Testis (tissue), 3 donors: ENCODE results near the gene DDX1. TPM values are rescaled to one million over a fixed set of nuclear protein-coding genes. Genes with fewer than 3 reads are reported as not detected.

Experiments
- DNase-seq: peaks from one replicate; pipeline ENCODE4 v3.0.0-alpha.2; 2019
- H3K27ac ChIP-seq, 2 donors: fragments of 200-600 bp; sonication (generic); one replicate each; pipeline ENCODE4 v1.5.1; 2019
- H3K27me3 ChIP-seq: fragments of 200-600 bp; sonication (generic); one replicate; pipeline ENCODE4 v1.5.1; 2019
- H3K36me3 ChIP-seq: fragments of 200-600 bp; sonication (generic); one replicate; pipeline ENCODE4 v1.5.1; 2017; ENCODE audit warnings: low read depth; ENCODE audit errors: missing control alignments
- H3K4me1 ChIP-seq: fragments of 200-600 bp; sonication (generic); one replicate; pipeline ENCODE4 v1.5.1; 2019
- H3K4me3 ChIP-seq, 2 donors: fragments of 200-600 bp; sonication (generic); one replicate each; pipeline ENCODE4 v1.5.1; 2017 to 2019
- H3K9me3 ChIP-seq: fragments of 200-600 bp; sonication (generic); one replicate; pipeline ENCODE4 v1.5.1; 2017
- CTCF ChIP-seq, 3 experiments: fragments of 450-650 bp in 2 of 3; fragments of 200-600 bp in 1 of 3; sonication (generic) in 1 of 3; IDR thresholded peaks; one replicate each; pipeline ENCODE4 v1.5.1; 2016 to 2019; ENCODE audit warnings: antibody characterized with exemption in 3 of 3, mild to moderate bottlenecking in 2 of 3, moderate library complexity in 1 of 3
- POLR2A ChIP-seq: fragments of 450-650 bp; IDR thresholded peaks from one replicate; pipeline ENCODE4 v1.6.1; 2017; ENCODE audit warnings: antibody characterized with exemption, mild to moderate bottlenecking, moderate library complexity
- WGBS, 2 donors: methylation state at CpG; one replicate each; pipeline ENCODE4 v1.1.5; 2018; 5-methylcytosine and 5-hydroxymethylcytosine counted together
- intact Hi-C: fragments of 100-400 bp; cut with DNase I; formaldehyde crosslinking; loops from one replicate; pipeline ENCODE4 v1.15.1; 2023; ENCODE audit warnings: low total_unique reads
- polyA plus RNA-seq: library from polyadenylated mRNA; stranded (reverse); fragments of 350-450 nt; fragmentation: Illumina TruSeq; extraction: RNeasy Lipid Tissue Mini Kit (QIAGEN cat#74804); gene quantifications from one replicate; pipeline ENCODE4 v1.2.3, GENCODE V29; 2014; ENCODE audit warnings: low read depth, low replicate concordance; ENCODE audit not compliant: insufficient read depth
- total RNA-seq, 2 donors: library from RNA; depleted of rRNA; stranded (reverse); fragments of >200 nt; gene quantifications; one replicate each; pipeline ENCODE4 v1.2.3, GENCODE V29; 2016

DDX1 gene
- total and polyA plus RNA-seq, 3 donors from 2014 or later, result 60.4 to 66.9 (median 65.0) TPM

- Histone ChIP-seq H3K27ac (no peak overlapping the region), H3K4me1 (no peaks in the 10 kb centered on the region), H3K4me3 (no peak overlapping the region), H3K27me3 (no peaks in the 10 kb centered on the region), H3K9me3 (no peaks in the 10 kb centered on the region), H3K36me3 (no peaks in the 10 kb centered on the region)
- intact Hi-C loops, result no loop called here
- WGBS, 2 donors, result 75 to 100% methylated on average over 1 to 2 of the region's 2 CpGs
- no peak for TF ChIP-seq POLR2A
- no peak for TF ChIP-seq CTCF (IDR thresholded peaks at IDR 0.05)
- DNase-seq, result no peak
These were observed 79.3 kb downstream of the DDX1 start for GRCh38 chr2:15670981-15671380.

GRCh38 chr2:15671409-15671808 is 79.7 kb downstream of the DDX1 start:
- Histone ChIP-seq H3K36me3 (no peaks in the 10 kb centered on the region), H3K4me3 (no peak overlapping the region), H3K27me3 (no peaks in the 10 kb centered on the region), H3K9me3 (no peaks in the 10 kb centered on the region), H3K4me1 (no peaks in the 10 kb centered on the region), H3K27ac (no peak overlapping the region)
- no peak for TF ChIP-seq CTCF (IDR thresholded peaks at IDR 0.05)
- no peak for TF ChIP-seq POLR2A
- DNase-seq, result no peak
- intact Hi-C loops, result no loop called here

GRCh38 chr2:15671842-15672815 is 80.5 kb downstream of the DDX1 start:
- TF ChIP-seq POLR2A (no peak), CTCF (IDR thresholded peaks at IDR 0.05) (no peak)
- Histone ChIP-seq H3K27me3 (no peaks in the 10 kb centered on the region), H3K36me3 (no peaks in the 10 kb centered on the region), H3K9me3 (no peaks in the 10 kb centered on the region), H3K4me3 (no peak overlapping the region), H3K4me1 (no peaks in the 10 kb centered on the region), H3K27ac (no peak overlapping the region)
- DNase-seq, result no peak
- intact Hi-C loops, result no loop called here
- 93 to 95% methylated on average over 9 of the region's 9 CpGs for WGBS, 2 donors

GRCh38 chr2:15672961-15673918 is 81.6 kb downstream of the DDX1 start:
- Histone ChIP-seq H3K9me3 (no peaks in the 10 kb centered on the region), H3K27me3 (no peaks in the 10 kb centered on the region), H3K4me1 (no peaks in the 10 kb centered on the region), H3K4me3 (no peak overlapping the region), H3K27ac (no peak overlapping the region), H3K36me3 (no peaks in the 10 kb centered on the region)
- intact Hi-C loops, result no loop called here
- WGBS, 2 donors, result 82% methylated on average over 14 of the region's 14 CpGs
- TF ChIP-seq CTCF (IDR thresholded peaks at IDR 0.05), result no peak
- TF ChIP-seq POLR2A, result no peak
- DNase-seq, result no peak
